ENCODE data around the gene OXCT2.
"Not testable (repeated sequence)": the region's sequence is repeated elsewhere in the genome, so short reads cannot be mapped to it uniquely, and the experiment has no call there.

Gene OXCT2

GRCh38 chr1:39771022-39771532 lies at the start of gene OXCT2:
TSS of gene OXCT2 (minus strand) at chr1:39771348. CDS start at chr1:39771255, 93 bp downstream.
- not testable (repeated sequence) for DNase-seq

- no peak for DNase-seq
These were observed 48.1 kb upstream of the OXCT2 start for GRCh38 chr1:39819091-39819812.

GRCh38 chr1:39818482-39818881 lies 47.3 kb upstream of the OXCT2 start:
- no peak for DNase-seq

- peak in 1 of 2 donors; percentile 9 for DNase-seq
These were observed 46.2 kb upstream of the OXCT2 start for GRCh38 chr1:39817091-39817932.

GRCh38 chr1:39816415-39817090 lies 45.4 kb upstream of the OXCT2 start:
- peak; percentile 16 to 65 for DNase-seq

GRCh38 chr1:39812913-39813312 lies 41.8 kb upstream of the OXCT2 start:
- DNase-seq = no peak

- no peak for DNase-seq
These were observed 37.8 kb upstream of the OXCT2 start for GRCh38 chr1:39808784-39809517.

- DNase-seq = no peak
These were observed 34.2 kb upstream of the OXCT2 start for GRCh38 chr1:39805385-39805784.

- no peak for DNase-seq
These were observed 31.5 kb upstream of the OXCT2 start for GRCh38 chr1:39802496-39803260.

GRCh38 chr1:39800471-39800835 lies 29.3 kb upstream of the OXCT2 start:
- DNase-seq = no peak

GRCh38 chr1:39799770-39800470 lies 28.8 kb upstream of the OXCT2 start:
- DNase-seq = peak; percentile 17 to 64

- peak; percentile 18 to 54 for DNase-seq
These were observed 28.0 kb upstream of the OXCT2 start for GRCh38 chr1:39798859-39799769.

GRCh38 chr1:39795651-39796050 lies 24.5 kb upstream of the OXCT2 start:
- DNase-seq = no peak

- no peak for DNase-seq
These were observed 20.7 kb upstream of the OXCT2 start for GRCh38 chr1:39791838-39792237.

- DNase-seq = no peak
These were observed 18.5 kb upstream of the OXCT2 start for GRCh38 chr1:39789571-39790110.

- peak in 1 of 2 donors; percentile 50 for DNase-seq
These were observed 17.8 kb upstream of the OXCT2 start, which contains the start of gene BMP8B for GRCh38 chr1:39788758-39789570. TSS of gene BMP8B (minus strand) at chr1:39788865. CDS start at chr1:39788485, 380 bp downstream.

GRCh38 chr1:39788426-39788757 lies 17.2 kb upstream of the OXCT2 start:
- DNase-seq = no peak

GRCh38 chr1:39787964-39788363 lies 16.8 kb upstream of the OXCT2 start:
- DNase-seq = not testable (repeated sequence)

- DNase-seq = no peak
These were observed 16.3 kb upstream of the OXCT2 start for GRCh38 chr1:39787468-39787867.
